H1 (cell line): ENCODE data around the gene NDNF. TPM values are rescaled to one million over a fixed set of nuclear protein-coding genes. Genes with fewer than 3 reads are reported as not detected.

ENCODE experiments used
- BACH1 ChIP-seq: IDR thresholded peaks from 2 replicates; pipeline ENCODE4 v1.6.1; 2012; ENCODE audit warnings: low read length, improper control_type of control experiment
- CEBPB ChIP-seq: IDR thresholded peaks from 2 replicates; pipeline ENCODE4 v1.6.1; 2012; ENCODE audit warnings: low read depth, low read length
- CHD7 ChIP-seq: fragments of 300-600 bp; sonication (generic); IDR thresholded peaks from 2 replicates; pipeline ENCODE4 v1.7.1; 2012; ENCODE audit warnings: low read length, moderate library complexity, mild to moderate bottlenecking, inconsistent platforms; ENCODE audit not compliant: insufficient replicate concordance
- CTCF ChIP-seq, 3 experiments: IDR thresholded peaks; 1 replicate in 2 of 3; 2 replicates in 1 of 3; pipeline versions ENCODE4 v1.5.1 to v1.6.1; 2011; ENCODE audit warnings: low read length in 3 of 3, mild to moderate bottlenecking in 3 of 3, inconsistent platforms in 2 of 3, low read depth in 1 of 3, moderate library complexity in 1 of 3; ENCODE audit not compliant: insufficient read depth in 1 of 3; ENCODE audit errors: control extremely low read depth in 1 of 3
- RAD21 ChIP-seq, 2 experiments: IDR thresholded peaks in 1 of 2; conservative IDR thresholded peaks in 1 of 2; 2 replicates each; pipeline ENCODE4 v1.6.1; 2011; ENCODE audit warnings: low read depth in 2 of 2, low read length in 2 of 2, improper control_type of control experiment in 1 of 2, inconsistent platforms in 1 of 2, mild to moderate bottlenecking in 1 of 2, moderate library complexity in 1 of 2
- RNF2 ChIP-seq: fragments of 200-900, 300-1000 bp; sonication (generic); IDR thresholded peaks from 2 replicates; pipeline ENCODE4 v1.7.1; 2016; ENCODE audit warnings: borderline replicate concordance, low read depth, mild to moderate bottlenecking, antibody characterized with exemption, low read length; ENCODE audit not compliant: poor library complexity, severe bottlenecking; ENCODE audit errors: missing control alignments
- polyA plus RNA-seq, 7 experiments: library from polyadenylated mRNA; depleted of rRNA in 3 of 7; stranded (reverse) in 5 of 7; unstranded in 2 of 7; fragments of >200 nt in 5 of 7; fragments of 200-250 nt in 2 of 7; gene quantifications; 1 replicate in 5 of 7; 2 replicates in 1 of 7; 4 replicates in 1 of 7; pipeline versions ENCODE4 v1.2.1 to v1.2.3, GENCODE V29; 2011 to 2013; ENCODE audit warnings: missing spikeins in 2 of 7, mixed read lengths in 2 of 7
- total RNA-seq: library from RNA; stranded (reverse); fragmentation: NEBNext Ultra II Directional; extraction: Animal tissue kit (Norgen Biotek cat#: 25700); gene quantifications from 2 replicates; pipeline ENCODE4 v1.2.1, GENCODE V29; 2021

Gene NDNF
- total and polyA plus RNA-seq, 2 of the 8 experiments (the other 6 are each of a cell fraction or from before 2014, with no cell fraction given) = 0.70 to 1.6 TPM

- TF ChIP-seq CHD7 (no peak), RNF2 (no peak), CEBPB (no peak), RAD21 (IDR thresholded peaks at IDR 0.05 in 1 of 2, conservative IDR thresholded peaks at IDR 0.05 in 1 of 2; ENCODE audit: low read depth in 2 of 2, low read length in 2 of 2) (0 out of 4 replicates have a peak, but pooled peaks of 1 of the 2 experiments have one; percentile 21), BACH1 (no peak), CTCF (IDR thresholded peaks at IDR 0.05; ENCODE audit: control extremely low read depth in 1 of 3, insufficient read depth in 1 of 3, low read depth in 1 of 3, low read length in 3 of 3) (peak in 1 of 3 experiments; percentile 22; a peak in 1 of 4 replicates)
These were observed 1.5 kb upstream of the NDNF start (continued) for GRCh38 chr4:121073672-121074381.
